WTC11 (cell line): Measurements from ENCODE around the gene OCA2. TPM values are rescaled to one million over a fixed set of nuclear protein-coding genes. Genes with fewer than 3 reads are reported as not detected.

ENCODE experiments used
- ATAC-seq: fragments of 200-7000 bp; cut with Tn5 transposase; 2 replicates; pipeline ENCODE4 v1.10.0; 2021; ENCODE audit warnings: mild to moderate bottlenecking, moderate library complexity
- CTCF ChIA-PET: fragments of 300-600 bp; sonication (Branson Sonifier 250); formaldehyde crosslinking; loops from one replicate; lab custom pipeline; 2021; ENCODE audit warnings: antibody characterized with exemption; lab: Charles Lee
- POLR2A ChIA-PET: fragments of 350-600 bp; sonication (Branson Sonifier 250); formaldehyde crosslinking; loops from one replicate; lab custom pipeline; 2021; ENCODE audit warnings: antibody characterized with exemption; lab: Charles Lee
- DNase-seq: peaks from one replicate; pipeline ENCODE4 v3.0.0; 2021; ENCODE audit warnings: low spot score
- H3K27ac Mint-ChIP-seq: 2 replicates; pipeline ENCODE4 v1.8.0; 2021; ENCODE audit warnings: mixed read lengths
- H3K27me3 Mint-ChIP-seq: 2 replicates; pipeline ENCODE4 v1.8.0; 2021; ENCODE audit warnings: low read depth, mild to moderate bottlenecking, moderate library complexity, mixed read lengths
- H3K36me3 Mint-ChIP-seq: 2 replicates; pipeline ENCODE4 v1.8.0; 2021; ENCODE audit warnings: mixed read lengths
- H3K4me1 Mint-ChIP-seq: 2 replicates; pipeline ENCODE4 v1.8.0; 2022; ENCODE audit warnings: mixed read lengths
- H3K4me3 Mint-ChIP-seq: 2 replicates; pipeline ENCODE4 v1.8.0; 2021; ENCODE audit warnings: mild to moderate bottlenecking, moderate library complexity, mixed read lengths
- H3K9me3 Mint-ChIP-seq: 2 replicates; pipeline ENCODE4 v1.8.0; 2021; ENCODE audit warnings: mixed read lengths
- ARID4B ChIP-seq: sonication (generic); formaldehyde crosslinking; IDR thresholded peaks from 2 replicates; pipeline ENCODE4 v1.8.0; 2023; ENCODE audit warnings: missing genetic modification reagents, mild to moderate bottlenecking, borderline replicate concordance
- ATF2 ChIP-seq: sonication (generic); formaldehyde crosslinking; IDR thresholded peaks from 2 replicates; pipeline ENCODE4 v1.8.1; 2022; ENCODE audit warnings: low read depth, missing genetic modification reagents, borderline replicate concordance
- ATF6 ChIP-seq: sonication (generic); formaldehyde crosslinking; IDR thresholded peaks from 2 replicates; pipeline ENCODE4 v1.8.1; 2023; ENCODE audit warnings: mild to moderate bottlenecking, missing genetic modification reagents
- E2F5 ChIP-seq: sonication (generic); formaldehyde crosslinking; IDR thresholded peaks from 2 replicates; pipeline ENCODE4 v1.8.1; 2022; ENCODE audit warnings: mild to moderate bottlenecking, moderate library complexity, missing genetic modification reagents
- KAT7 ChIP-seq: sonication (generic); formaldehyde crosslinking; IDR thresholded peaks from 2 replicates; pipeline ENCODE4 v1.8.1; 2023; ENCODE audit warnings: missing genetic modification reagents, mild to moderate bottlenecking, borderline replicate concordance
- NFATC4 ChIP-seq: fragments of 250-450 bp; sonication (Bioruptor Pico); IDR thresholded peaks from 2 replicates; pipeline ENCODE4 v1.9.0; 2021; ENCODE audit warnings: mild to moderate bottlenecking
- PREB ChIP-seq: sonication (generic); formaldehyde crosslinking; IDR thresholded peaks from 2 replicates; pipeline ENCODE4 v1.8.1; 2022; ENCODE audit warnings: mild to moderate bottlenecking, missing genetic modification reagents, moderate library complexity, borderline replicate concordance
- SP1 ChIP-seq: sonication (generic); formaldehyde crosslinking; conservative IDR thresholded peaks from 2 replicates; pipeline ENCODE4 v1.8.1; 2022; ENCODE audit warnings: missing genetic modification reagents
- ZBTB21 ChIP-seq: sonication (generic); formaldehyde crosslinking; IDR thresholded peaks from 2 replicates; pipeline ENCODE4 v1.8.1; 2023; ENCODE audit warnings: mild to moderate bottlenecking, missing genetic modification reagents, borderline replicate concordance
- ZNF232 ChIP-seq: sonication (generic); formaldehyde crosslinking; IDR thresholded peaks from 2 replicates; pipeline ENCODE4 v1.8.0; 2022; ENCODE audit warnings: mild to moderate bottlenecking, missing genetic modification reagents
- ZNF396 ChIP-seq: fragments of 250-450 bp; sonication (Bioruptor Pico); IDR thresholded peaks from 2 replicates; pipeline ENCODE4 v1.8.0; 2021; ENCODE audit warnings: mild to moderate bottlenecking, moderate library complexity, borderline replicate concordance
- ZNF512 ChIP-seq: sonication (generic); formaldehyde crosslinking; IDR thresholded peaks from 2 replicates; pipeline ENCODE4 v1.8.1; 2022; ENCODE audit warnings: missing genetic modification reagents, borderline replicate concordance
- ZNF532 ChIP-seq: fragments of 250-450 bp; sonication (Bioruptor Pico); IDR thresholded peaks from 2 replicates; pipeline ENCODE4 v1.9.0; 2021; ENCODE audit warnings: mild to moderate bottlenecking, borderline replicate concordance
- total RNA-seq: library from RNA; stranded (reverse); gene quantifications from 3 replicates; pipeline ENCODE4 v1.2.3, GENCODE V29; 2021

The OCA2 gene
- total RNA-seq, 1 experiment from 2014 or later: 0.39 TPM

- TF ChIP-seq ZNF532 (CRISPR knock-in tag): no peak
Observed at GRCh38 chr15:28037969-28038590, 61.0 kb downstream of the OCA2 start (continued).

- H3K36me3 Mint-ChIP-seq: no peaks in the 10 kb centered on the region
- no peaks in the 10 kb centered on the region for H3K9me3 Mint-ChIP-seq
- DNase-seq (no peak), ATAC-seq (no peak)
- no peak overlapping the region for H3K4me3 Mint-ChIP-seq
- H3K27ac Mint-ChIP-seq: no peak overlapping the region
- POLR2A ChIA-PET: no interaction called here
- CTCF ChIA-PET: interaction anchor here (1.9 to 2.6 kb wide), 2 partner anchors 12 to 14 kb away, joined by 7 to 20 read pairs; no protein-coding TSS in a partner anchor
- H3K4me1 Mint-ChIP-seq: no peaks in the 10 kb centered on the region
- H3K27me3 Mint-ChIP-seq: no peaks in the 10 kb centered on the region
- no peak for TF ChIP-seq PREB (CRISPR knock-in tag)
- no peak for TF ChIP-seq ARID4B (CRISPR knock-in tag)
- no peak for TF ChIP-seq KAT7 (CRISPR knock-in tag)
- TF ChIP-seq ZBTB21 (CRISPR knock-in tag): no peak
- TF ChIP-seq ATF2: no peak
- TF ChIP-seq ZNF512 (CRISPR knock-in tag): no peak
- no peak for TF ChIP-seq NFATC4 (CRISPR knock-in tag)
- TF ChIP-seq SP1 (CRISPR knock-in tag): no peak
- TF ChIP-seq ATF6 (CRISPR knock-in tag): no peak
- TF ChIP-seq E2F5 (CRISPR knock-in tag): no peak
- no peak for TF ChIP-seq ZNF232 (CRISPR knock-in tag)
- TF ChIP-seq ZNF396 (CRISPR knock-in tag): no peak
Observed at GRCh38 chr15:28033443-28033842, 65.7 kb downstream of the OCA2 start.
